WERI-Rb-1 (cell line): ENCODE data around the gene HOXB2.
A peak's percentile ranks its signal among the peaks of the same experiment; 100 is the strongest.

ENCODE experiments used
- DNase-seq: peaks from one replicate; pipeline ENCODE4 v3.0.0-alpha.2; 2020
- H3K27ac ChIP-seq: fragments of 250-450 bp; sonication (Bioruptor Pico); 2 replicates; pipeline ENCODE4 v1.5.1; 2020; ENCODE audit warnings: mild to moderate bottlenecking, moderate library complexity
- H3K27me3 ChIP-seq: fragments of 250-450 bp; sonication (Bioruptor Pico); 2 replicates; pipeline ENCODE4 v1.5.1; 2021; ENCODE audit warnings: mild to moderate bottlenecking, low read depth, moderate library complexity; ENCODE audit not compliant: insufficient read depth, severe bottlenecking
- H3K36me3 ChIP-seq: fragments of 250-450 bp; sonication (Bioruptor Pico); 2 replicates; pipeline ENCODE4 v1.5.1; 2020; ENCODE audit warnings: mild to moderate bottlenecking, moderate library complexity
- H3K4me3 ChIP-seq: 2 replicates; pipeline ENCODE4 v1.5.1; 2011; ENCODE audit warnings: low read depth, mild to moderate bottlenecking, control low read depth, low read length
- H3K9me3 ChIP-seq: fragments of 250-450 bp; sonication (Bioruptor Pico); 2 replicates; pipeline ENCODE4 v1.5.1; 2021; ENCODE audit warnings: mild to moderate bottlenecking, moderate library complexity; ENCODE audit not compliant: severe bottlenecking
- TF ChIP-seq, protein P1 (sequence below): IDR thresholded peaks from 2 replicates; pipeline ENCODE4 v1.5.1; 2011; ENCODE audit warnings: low read depth, mild to moderate bottlenecking, control low read depth, inconsistent platforms, low read length

HOXB2 gene

DNA sequence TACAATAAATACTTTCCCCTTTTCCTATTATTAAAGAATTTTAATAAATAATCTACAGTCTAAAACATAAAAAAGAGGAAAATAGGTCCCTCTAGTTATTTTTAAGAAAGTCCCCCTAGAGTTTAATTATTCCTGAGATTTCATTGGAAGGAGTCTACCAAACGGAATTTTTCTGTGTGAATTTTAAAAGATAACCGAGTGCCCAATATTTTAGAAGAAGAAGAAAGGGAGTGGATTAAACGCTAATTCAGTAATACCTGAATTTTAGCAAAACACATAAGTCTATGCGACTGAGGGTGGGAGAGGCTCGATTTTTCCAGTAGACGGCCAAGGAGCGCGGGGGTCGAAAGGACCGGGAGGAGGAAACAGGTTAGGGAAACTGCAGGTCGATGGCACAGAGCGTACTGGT is 2.2 kb downstream of the HOXB2 start:
- no peak for DNase-seq
- Histone ChIP-seq H3K27ac (no peak overlapping the region), H3K9me3 (peaks cover 8% of the 10 kb centered on the region), H3K27me3 (peaks cover 93% of the 10 kb centered on the region), H3K4me3 (peak overlapping the region; percentile 33), H3K36me3 (no peaks in the 10 kb centered on the region; the same call in 1 of the 2 replicates)
- TF ChIP-seq, protein P1, sequence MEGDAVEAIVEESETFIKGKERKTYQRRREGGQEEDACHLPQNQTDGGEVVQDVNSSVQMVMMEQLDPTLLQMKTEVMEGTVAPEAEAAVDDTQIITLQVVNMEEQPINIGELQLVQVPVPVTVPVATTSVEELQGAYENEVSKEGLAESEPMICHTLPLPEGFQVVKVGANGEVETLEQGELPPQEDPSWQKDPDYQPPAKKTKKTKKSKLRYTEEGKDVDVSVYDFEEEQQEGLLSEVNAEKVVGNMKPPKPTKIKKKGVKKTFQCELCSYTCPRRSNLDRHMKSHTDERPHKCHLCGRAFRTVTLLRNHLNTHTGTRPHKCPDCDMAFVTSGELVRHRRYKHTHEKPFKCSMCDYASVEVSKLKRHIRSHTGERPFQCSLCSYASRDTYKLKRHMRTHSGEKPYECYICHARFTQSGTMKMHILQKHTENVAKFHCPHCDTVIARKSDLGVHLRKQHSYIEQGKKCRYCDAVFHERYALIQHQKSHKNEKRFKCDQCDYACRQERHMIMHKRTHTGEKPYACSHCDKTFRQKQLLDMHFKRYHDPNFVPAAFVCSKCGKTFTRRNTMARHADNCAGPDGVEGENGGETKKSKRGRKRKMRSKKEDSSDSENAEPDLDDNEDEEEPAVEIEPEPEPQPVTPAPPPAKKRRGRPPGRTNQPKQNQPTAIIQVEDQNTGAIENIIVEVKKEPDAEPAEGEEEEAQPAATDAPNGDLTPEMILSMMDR = no peak

DNA sequence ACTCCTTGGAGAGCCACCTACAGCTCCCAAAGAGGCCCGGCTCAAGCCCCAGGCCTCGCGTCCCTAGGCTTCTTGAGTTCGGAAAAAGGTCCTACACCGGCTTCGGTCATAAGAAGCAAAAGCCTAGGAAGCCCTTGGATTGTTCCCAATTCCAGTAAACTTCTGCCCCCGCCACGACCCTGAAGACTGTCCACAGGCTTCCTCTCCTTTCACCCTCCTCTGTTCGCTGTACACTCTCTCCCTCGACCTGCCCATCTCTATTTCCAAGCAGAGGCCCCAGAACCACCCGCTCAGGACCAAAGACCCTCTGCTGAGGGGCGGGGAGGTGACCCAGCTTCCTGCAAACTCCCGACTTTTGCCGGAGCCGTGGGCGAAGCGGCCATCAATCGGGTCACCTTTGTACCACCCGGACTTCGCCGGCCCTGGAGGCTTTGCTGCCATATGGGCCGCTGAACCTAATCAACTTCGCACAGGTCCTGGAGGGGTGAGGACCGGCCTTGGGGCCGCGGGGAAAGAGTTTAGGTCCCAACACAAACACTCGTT is 2.7 kb downstream of the HOXB2 start:
- Histone ChIP-seq H3K27ac (no peak overlapping the region), H3K36me3 (no peaks in the 10 kb centered on the region), H3K9me3 (peaks cover 11% of the 10 kb centered on the region), H3K4me3 (no peak overlapping the region), H3K27me3 (peaks cover 93% of the 10 kb centered on the region)
- TF ChIP-seq, protein P1 = no peak
- no peak for DNase-seq

DNA sequence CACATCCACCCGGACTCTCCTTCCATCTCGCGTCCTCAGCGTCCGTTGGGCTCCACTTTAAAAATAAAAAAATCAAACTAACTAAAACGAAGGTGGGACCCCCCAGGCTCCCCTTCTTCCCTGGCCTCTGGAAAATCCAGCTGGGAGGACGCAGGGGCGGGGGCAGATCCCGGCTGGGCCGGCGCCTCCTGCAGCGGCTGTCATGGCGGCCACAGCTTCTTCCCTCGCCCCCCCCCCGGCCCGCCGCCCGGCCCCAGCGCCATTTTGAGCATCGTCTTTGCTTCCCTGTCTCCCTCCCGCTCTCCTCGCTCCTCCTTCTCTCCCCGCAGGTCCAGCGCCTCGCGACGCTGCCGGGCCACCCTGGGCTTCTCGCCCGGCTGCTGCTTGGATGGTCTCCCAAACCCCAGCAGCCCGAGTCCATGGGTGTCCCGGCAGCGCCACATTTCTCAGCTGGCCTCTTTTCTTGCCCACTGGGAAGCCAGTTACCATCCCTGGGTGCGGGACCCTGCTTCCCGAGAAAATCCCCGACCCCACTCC is 3.3 kb downstream of the HOXB2 start:
- no peak overlapping the region for H3K4me3 ChIP-seq
- H3K27ac ChIP-seq = no peak overlapping the region
- H3K36me3 ChIP-seq = no peaks in the 10 kb centered on the region
- H3K27me3 ChIP-seq = peaks cover 93% of the 10 kb centered on the region
- H3K9me3 ChIP-seq = peaks cover 13% of the 10 kb centered on the region
- no peak for DNase-seq
- TF ChIP-seq, protein P1 = no peak

DNA sequence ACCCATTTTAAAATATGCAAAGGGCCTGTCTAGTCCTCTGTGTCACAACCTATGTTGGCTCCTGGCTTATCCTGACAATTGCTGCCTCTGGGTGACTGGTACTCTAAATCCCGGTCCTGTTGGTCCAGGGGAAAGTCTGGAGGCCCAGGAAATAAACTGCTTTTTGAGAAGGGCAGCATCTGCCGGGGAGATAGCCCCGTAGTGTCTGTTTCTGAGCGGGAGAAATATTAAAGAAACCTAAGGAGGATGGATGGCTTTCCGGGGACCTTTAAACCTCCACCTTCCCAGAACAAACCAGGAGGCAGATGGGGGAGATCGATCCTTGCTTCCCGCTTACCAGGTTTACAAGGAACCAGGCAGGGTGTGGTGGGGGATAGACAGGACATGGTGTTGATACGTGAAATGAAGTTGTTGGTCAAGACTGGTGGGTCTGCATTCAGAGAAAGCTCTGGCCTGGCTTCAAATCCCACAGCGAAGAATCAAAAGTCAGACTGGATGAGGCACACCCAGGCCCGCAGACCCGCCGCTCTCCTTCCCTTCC is 3.8 kb downstream of the HOXB2 start:
- Histone ChIP-seq H3K4me3 (no peak overlapping the region), H3K27me3 (peaks cover 94% of the 10 kb centered on the region), H3K9me3 (peaks cover 13% of the 10 kb centered on the region), H3K27ac (no peak overlapping the region), H3K36me3 (no peaks in the 10 kb centered on the region)
- no peak for DNase-seq
- TF ChIP-seq, protein P1 = no peak

DNA sequence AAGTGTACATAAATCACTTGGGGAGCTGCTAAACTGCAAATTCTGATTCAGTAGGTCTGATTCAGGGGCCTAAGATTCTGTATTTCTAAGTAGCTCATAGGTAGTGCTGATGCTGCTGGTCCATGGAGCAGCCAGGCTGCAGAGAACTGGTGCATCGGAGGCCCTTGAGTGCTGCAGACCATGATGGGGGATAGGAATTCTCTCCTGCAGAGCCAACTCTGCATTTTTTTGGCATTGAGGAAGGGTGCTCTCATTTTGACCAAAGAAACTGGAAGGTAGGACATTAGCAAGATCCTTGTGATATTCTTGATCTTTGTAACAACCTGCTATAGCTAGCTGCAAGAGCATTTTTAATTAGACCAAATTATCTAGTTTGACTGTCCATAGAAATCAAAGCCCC is 4.7 kb downstream of the HOXB2 start:
- DNase-seq = no peak
- H3K27me3 ChIP-seq = peaks cover 94% of the 10 kb centered on the region
- no peak overlapping the region for H3K27ac ChIP-seq
- H3K4me3 ChIP-seq = no peak overlapping the region
- TF ChIP-seq, protein P1 = no peak
- peaks cover 13% of the 10 kb centered on the region for H3K9me3 ChIP-seq
- H3K36me3 ChIP-seq = no peaks in the 10 kb centered on the region

DNA sequence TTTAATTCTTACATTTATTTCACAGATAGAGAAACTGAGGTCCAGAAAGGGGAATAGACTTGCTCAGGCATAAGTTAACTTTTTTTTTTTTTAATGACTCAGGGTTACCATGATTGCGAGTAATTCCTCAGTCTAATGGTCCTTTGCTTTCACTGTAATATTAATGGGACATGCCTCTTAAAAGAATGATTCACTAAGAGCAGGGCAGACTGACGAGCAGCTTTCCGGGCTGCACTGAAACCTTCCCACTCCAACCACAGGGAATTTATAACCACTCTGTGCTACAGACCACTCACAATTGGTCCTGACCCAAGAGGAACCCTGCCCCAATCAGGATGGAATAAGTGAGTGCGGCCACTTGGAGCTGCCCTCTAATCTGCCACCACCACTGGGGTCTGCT is 5.7 kb downstream of the HOXB2 start:
- H3K27me3 ChIP-seq = peaks cover 96% of the 10 kb centered on the region
- DNase-seq = no peak

More for the DNA sequence above, 5.7 kb downstream of the HOXB2 start:
- TF ChIP-seq, protein P1 = no peak
- H3K36me3 ChIP-seq = no peaks in the 10 kb centered on the region
- H3K4me3 ChIP-seq = no peak overlapping the region
- H3K27ac ChIP-seq = no peak overlapping the region
- peaks cover 13% of the 10 kb centered on the region for H3K9me3 ChIP-seq
